ENCODE data around the gene ADAP2.
A peak's percentile ranks its signal among the peaks of the same experiment; 100 is the strongest.
"Not testable (repeated sequence)": the region's sequence is repeated elsewhere in the genome, so short reads cannot be mapped to it uniquely, and the experiment has no call there.

Gene ADAP2

GRCh38 chr17:30970831-30971567 is 49.3 kb downstream of the ADAP2 start, which contains the start of gene RNF135:
Gene RNF135, plus strand, starts transcription at chr17:30971039. Its CDS starts 35 bp downstream, at chr17:30971074.
- DNase-seq (ENCODE audit: low spot score): no peak

GRCh38 chr17:30975042-30975820 is 53.5 kb downstream of the ADAP2 start:
- DNase-seq (ENCODE audit: low spot score): no peak

DNA sequence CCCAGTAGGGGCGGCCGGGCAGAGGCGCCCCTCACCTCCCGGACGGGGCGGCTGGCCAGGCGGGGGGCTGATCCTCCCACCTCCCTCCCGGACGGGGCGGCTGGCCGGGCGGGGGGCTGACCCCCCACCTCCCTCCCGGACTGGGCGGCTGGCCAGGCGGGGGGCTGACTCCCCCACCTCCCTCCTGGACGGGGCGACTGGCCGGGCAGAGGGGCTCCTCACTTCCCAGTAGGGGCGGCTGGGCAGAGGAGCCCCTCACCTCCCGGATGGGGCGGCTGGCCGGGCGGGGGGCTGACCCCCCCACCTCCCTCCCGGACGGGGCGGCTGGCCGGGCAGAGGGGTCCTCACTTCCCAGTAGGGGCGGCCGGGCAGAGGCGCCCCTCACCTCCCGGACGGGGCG is 58.2 kb downstream of the ADAP2 start:
- not testable (repeated sequence) for DNase-seq (ENCODE audit: low spot score)

GRCh38 chr17:30981531-30982519 is 60.1 kb downstream of the ADAP2 start:
- DNase-seq (ENCODE audit: low spot score): no peak

GRCh38 chr17:30982855-30983254 is 61.1 kb downstream of the ADAP2 start:
- DNase-seq (ENCODE audit: low spot score): no peak

- no peak for DNase-seq (ENCODE audit: low spot score)
These were observed 68.7 kb downstream of the ADAP2 start for GRCh38 chr17:30990458-30990857.

- DNase-seq (ENCODE audit: low spot score): no peak
These were observed 70.8 kb downstream of the ADAP2 start for GRCh38 chr17:30992551-30992950.

- DNase-seq (ENCODE audit: low spot score): no peak
These were observed 73.6 kb downstream of the ADAP2 start for GRCh38 chr17:30995347-30995746.

- no peak for DNase-seq (ENCODE audit: low spot score)
These were observed 74.7 kb downstream of the ADAP2 start for GRCh38 chr17:30996486-30996885.

GRCh38 chr17:30997270-30997669 is 75.5 kb downstream of the ADAP2 start:
- no peak for DNase-seq (ENCODE audit: low spot score)

DNA sequence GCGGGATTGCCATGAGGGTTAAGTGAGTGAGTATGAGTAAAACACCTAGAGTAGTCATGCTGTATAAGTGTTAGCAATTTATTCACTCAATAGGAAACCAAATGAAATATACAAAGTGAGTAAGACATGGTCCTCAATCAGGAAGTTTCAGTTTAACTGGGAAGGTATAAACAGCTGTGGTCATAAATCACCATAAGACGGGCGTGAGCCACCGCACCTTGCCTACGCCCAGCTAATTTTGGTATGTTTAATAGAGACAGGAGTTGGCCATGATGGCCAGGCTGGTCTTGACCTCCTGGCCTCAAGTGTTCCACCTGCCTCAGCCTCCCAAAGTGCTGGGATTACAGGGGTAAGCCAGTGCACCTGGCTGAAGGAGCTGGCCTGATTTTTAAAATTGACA is 76.1 kb downstream of the ADAP2 start:
- no peak for DNase-seq (ENCODE audit: low spot score)

- no peak for DNase-seq (ENCODE audit: low spot score)
These were observed 80.3 kb downstream of the ADAP2 start for GRCh38 chr17:31002047-31002446.

GRCh38 chr17:31003225-31003866 is 81.6 kb downstream of the ADAP2 start:
- DNase-seq (ENCODE audit: low spot score): no peak

DNA sequence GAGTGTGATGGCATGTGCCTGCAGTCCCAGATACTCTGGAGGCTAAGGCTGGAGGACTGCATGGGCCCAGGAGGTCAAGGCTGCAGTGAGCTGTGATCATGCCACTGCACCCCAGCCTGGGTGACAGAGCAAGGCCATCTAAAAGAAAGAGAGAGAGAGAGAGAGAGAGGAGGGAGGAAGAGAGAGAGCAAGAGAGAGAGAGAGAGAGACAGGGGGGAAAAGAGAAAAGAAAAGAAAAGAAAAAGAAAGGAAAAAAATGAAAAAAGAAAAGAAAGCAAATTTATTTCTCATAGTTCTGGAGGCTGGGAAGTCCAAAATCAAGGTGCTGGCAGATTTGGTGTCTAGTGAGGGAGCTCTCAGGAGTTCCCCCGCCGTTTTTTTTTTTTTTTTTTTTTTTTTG is 82.4 kb downstream of the ADAP2 start:
- DNase-seq (ENCODE audit: low spot score): no peak

DNA sequence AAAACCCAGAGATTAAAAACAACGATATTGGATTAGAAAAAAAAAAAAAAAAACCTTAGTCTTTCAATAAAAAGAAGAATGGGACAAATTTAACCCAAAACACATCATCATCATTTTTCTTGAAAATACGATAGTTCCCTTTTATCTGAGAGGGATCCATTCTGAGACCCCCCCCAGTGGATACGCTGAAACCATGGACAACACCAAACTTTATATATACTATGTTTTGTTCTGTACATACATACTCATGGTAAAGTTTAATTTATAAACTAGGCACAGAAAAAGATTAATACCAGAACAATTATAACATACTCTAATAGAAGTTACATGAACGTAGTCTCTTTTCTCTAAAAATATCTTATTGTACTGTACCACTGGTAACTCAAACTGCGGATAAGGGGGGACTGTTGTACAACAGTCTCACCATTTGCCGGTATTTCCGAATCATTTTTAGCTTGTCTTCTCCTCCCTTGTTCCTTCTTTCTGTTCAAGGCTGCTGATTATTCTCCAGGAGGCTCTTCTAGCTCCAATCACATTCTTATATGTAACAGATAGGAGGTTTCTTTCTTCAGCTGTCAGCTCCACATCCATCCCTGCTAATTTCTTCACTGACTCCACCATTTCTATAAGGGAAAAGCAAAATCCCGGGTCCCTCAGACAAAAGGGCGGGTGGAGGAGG is 86.1 kb downstream of the ADAP2 start:
- no peak for DNase-seq (ENCODE audit: low spot score)

DNA sequence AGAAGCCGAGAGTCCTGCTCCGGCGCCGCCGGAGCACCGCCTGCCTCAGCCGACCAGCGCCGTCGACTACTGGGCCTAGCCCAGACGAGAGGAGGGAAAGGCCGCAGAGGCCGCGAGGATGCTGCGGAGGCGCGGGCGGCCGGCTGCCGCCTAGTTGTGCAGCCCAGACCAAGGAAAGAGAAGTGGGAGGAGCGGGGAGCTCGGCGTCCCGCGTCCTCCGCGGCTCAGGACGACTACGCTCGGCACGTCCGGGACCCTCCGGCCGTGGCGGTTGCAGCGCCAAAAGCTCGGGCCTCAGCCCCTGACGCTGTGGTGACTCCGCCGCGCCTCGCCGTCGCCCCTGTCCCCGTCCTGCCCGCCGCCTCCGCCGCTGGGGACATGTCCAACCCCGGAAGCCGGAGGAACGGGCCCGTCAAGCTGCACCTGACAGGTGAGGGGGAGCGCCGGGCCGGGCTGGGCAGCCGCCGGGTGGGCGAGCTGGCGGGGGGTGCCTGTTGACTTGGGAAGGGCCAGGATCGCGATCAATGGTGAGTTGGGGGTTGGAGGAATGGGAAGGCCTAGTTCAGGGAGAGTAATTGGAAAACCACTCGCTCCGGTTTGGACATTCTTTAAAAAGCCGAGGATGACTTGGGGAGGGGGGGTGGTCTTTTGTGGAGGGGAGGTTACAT is 86.8 kb downstream of the ADAP2 start:
- peak; percentile 46 for DNase-seq (ENCODE audit: low spot score)

All from SW480 (cell line).